SKM-1 treated with dmso at 0.1 percent for 144 hours (cell line): ENCODE data around the gene UGT2A1.
"Not testable (repeated sequence)": the region's sequence is repeated elsewhere in the genome, so short reads cannot be mapped to it uniquely, and the experiment has no call there.

ENCODE experiments used
- DNase-seq: peaks from one replicate; lab custom pipeline; 2025; ENCODE audit not compliant: unreplicated experiment; lab: John Stamatoyannopoulos, UW

Gene UGT2A1

GRCh38 chr4:69653147-69653546, at the start of gene UGT2A1:
TSS of gene UGT2A1 (minus strand) at chr4:69653247. CDS start at chr4:69647644, 5,603 bp downstream.
- no peak for DNase-seq

- no peak for DNase-seq
These were observed 49.2 kb upstream of the UGT2A1 start for GRCh38 chr4:69702201-69702600.

GRCh38 chr4:69701696-69702095, 48.6 kb upstream of the UGT2A1 start:
- no peak for DNase-seq

- DNase-seq = no peak
These were observed 44.6 kb upstream of the UGT2A1 start for GRCh38 chr4:69697536-69698242.

GRCh38 chr4:69689599-69689998, 36.6 kb upstream of the UGT2A1 start:
- peak; percentile 10 for DNase-seq

GRCh38 chr4:69684804-69685203, 31.8 kb upstream of the UGT2A1 start:
- no peak for DNase-seq

GRCh38 chr4:69668680-69669079, 15.6 kb upstream of the UGT2A1 start:
- no peak for DNase-seq

- DNase-seq = not testable (repeated sequence)
These were observed 11.0 kb upstream of the UGT2A1 start for GRCh38 chr4:69664009-69664408.

GRCh38 chr4:69661130-69661803, 8.2 kb upstream of the UGT2A1 start:
- DNase-seq = not testable (repeated sequence)

GRCh38 chr4:69658133-69658532, 5.1 kb upstream of the UGT2A1 start:
- DNase-seq = no peak

GRCh38 chr4:69656653-69657158, 3.7 kb upstream of the UGT2A1 start:
- DNase-seq = no peak

GRCh38 chr4:69650872-69651271, 2.2 kb downstream of the UGT2A1 start:
- DNase-seq = no peak

GRCh38 chr4:69649629-69650028, 3.4 kb downstream of the UGT2A1 start:
- DNase-seq = no peak

GRCh38 chr4:69649207-69649606, 3.8 kb downstream of the UGT2A1 start:
- DNase-seq = no peak

- no peak for DNase-seq
These were observed 10.1 kb downstream of the UGT2A1 start for GRCh38 chr4:69642961-69643360.

GRCh38 chr4:69640289-69640688, 12.8 kb downstream of the UGT2A1 start:
- DNase-seq = no peak

- no peak for DNase-seq
These were observed 13.5 kb downstream of the UGT2A1 start, which contains the start of gene UGT2A2 for GRCh38 chr4:69639542-69639941. TSS of gene UGT2A2 (minus strand) at chr4:69639642. CDS start at chr4:69639640, 2 bp downstream.

GRCh38 chr4:69617083-69617694, 35.9 kb downstream of the UGT2A1 start:
- no peak for DNase-seq

GRCh38 chr4:69610484-69610883, 42.6 kb downstream of the UGT2A1 start:
- DNase-seq = no peak

- DNase-seq = no peak
These were observed 52.0 kb downstream of the UGT2A1 start for GRCh38 chr4:69601065-69601464.

GRCh38 chr4:69600013-69600412, 53.0 kb downstream of the UGT2A1 start:
- no peak for DNase-seq

GRCh38 chr4:69594382-69594781, 58.7 kb downstream of the UGT2A1 start:
- DNase-seq = no peak
